ENCODE measurements around the gene USH1C.

DNA sequence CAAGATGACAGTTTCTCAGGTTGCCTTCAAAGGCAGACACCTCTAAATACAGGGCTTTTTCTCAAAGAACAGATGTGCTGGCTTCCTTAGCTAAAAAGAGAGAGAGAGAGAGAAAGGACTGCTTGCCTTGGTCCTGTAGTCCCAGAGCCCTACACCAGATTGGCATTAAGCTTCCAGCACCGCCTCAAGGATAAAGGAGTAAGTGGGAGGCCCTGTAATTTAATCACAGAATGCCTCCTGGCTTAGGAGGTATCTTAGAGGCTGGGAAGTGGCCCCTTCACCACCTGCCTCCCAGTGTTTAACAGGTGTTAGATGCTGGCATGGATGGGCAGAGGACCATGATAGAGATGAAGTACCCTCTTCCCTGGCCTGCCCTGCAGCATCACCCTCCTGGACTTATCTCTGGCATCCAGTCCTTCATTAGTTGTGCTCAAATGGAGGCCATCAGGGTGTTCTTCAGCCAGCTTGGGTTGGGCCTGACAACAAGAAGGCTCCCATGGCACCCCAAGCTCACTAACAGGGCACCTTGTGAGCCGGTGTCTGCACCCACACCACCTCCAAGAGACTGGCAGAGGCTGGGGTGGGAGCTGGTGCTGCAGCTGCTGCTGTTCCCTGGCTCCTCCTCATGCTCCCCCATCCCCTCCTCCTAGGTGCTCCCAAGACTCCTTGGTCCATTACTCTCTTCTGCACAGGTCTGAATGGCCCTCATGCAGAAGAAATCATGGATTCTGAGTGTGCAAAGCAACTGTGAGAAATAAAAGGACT lies 100.1 kb downstream of the USH1C start:
- TF ChIP-seq, protein P1, sequence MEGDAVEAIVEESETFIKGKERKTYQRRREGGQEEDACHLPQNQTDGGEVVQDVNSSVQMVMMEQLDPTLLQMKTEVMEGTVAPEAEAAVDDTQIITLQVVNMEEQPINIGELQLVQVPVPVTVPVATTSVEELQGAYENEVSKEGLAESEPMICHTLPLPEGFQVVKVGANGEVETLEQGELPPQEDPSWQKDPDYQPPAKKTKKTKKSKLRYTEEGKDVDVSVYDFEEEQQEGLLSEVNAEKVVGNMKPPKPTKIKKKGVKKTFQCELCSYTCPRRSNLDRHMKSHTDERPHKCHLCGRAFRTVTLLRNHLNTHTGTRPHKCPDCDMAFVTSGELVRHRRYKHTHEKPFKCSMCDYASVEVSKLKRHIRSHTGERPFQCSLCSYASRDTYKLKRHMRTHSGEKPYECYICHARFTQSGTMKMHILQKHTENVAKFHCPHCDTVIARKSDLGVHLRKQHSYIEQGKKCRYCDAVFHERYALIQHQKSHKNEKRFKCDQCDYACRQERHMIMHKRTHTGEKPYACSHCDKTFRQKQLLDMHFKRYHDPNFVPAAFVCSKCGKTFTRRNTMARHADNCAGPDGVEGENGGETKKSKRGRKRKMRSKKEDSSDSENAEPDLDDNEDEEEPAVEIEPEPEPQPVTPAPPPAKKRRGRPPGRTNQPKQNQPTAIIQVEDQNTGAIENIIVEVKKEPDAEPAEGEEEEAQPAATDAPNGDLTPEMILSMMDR (IDR thresholded peaks at IDR 0.05), result no peak
- no peak for TF ChIP-seq POLR2AphosphoS5 (IDR thresholded peaks at IDR 0.05)
